ENCODE data around the gene EHBP1L1.

DNA sequence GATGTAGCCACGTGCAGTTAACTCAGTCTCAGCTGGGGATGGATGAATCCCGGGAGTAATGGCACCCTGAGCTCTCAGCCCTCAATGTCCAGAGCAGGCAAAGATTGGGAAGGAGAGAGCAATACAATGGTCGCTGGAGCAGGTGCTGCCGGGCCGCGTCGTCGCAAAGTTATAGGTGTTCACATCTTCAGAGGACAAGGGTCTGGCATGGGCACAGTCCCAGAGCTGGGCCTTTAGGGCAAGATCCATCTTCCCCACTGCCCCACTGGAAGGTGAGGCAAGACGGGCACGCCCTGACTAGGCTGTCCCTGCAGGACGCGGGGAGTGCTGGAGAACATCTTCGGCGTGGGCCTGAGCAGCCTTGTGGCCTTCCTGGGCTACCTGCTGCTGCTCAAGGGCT, 47.3 kb downstream of the EHBP1L1 start:
- TF ChIP-seq, protein P1, sequence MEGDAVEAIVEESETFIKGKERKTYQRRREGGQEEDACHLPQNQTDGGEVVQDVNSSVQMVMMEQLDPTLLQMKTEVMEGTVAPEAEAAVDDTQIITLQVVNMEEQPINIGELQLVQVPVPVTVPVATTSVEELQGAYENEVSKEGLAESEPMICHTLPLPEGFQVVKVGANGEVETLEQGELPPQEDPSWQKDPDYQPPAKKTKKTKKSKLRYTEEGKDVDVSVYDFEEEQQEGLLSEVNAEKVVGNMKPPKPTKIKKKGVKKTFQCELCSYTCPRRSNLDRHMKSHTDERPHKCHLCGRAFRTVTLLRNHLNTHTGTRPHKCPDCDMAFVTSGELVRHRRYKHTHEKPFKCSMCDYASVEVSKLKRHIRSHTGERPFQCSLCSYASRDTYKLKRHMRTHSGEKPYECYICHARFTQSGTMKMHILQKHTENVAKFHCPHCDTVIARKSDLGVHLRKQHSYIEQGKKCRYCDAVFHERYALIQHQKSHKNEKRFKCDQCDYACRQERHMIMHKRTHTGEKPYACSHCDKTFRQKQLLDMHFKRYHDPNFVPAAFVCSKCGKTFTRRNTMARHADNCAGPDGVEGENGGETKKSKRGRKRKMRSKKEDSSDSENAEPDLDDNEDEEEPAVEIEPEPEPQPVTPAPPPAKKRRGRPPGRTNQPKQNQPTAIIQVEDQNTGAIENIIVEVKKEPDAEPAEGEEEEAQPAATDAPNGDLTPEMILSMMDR (IDR thresholded peaks at IDR 0.05; ENCODE audit: poor library complexity, severe bottlenecking), result no peak
- TF ChIP-seq POLR2AphosphoS5 (IDR thresholded peaks at IDR 0.05), result no peak
- TF ChIP-seq EZH2 (IDR thresholded peaks at IDR 0.05; ENCODE audit: borderline replicate concordance, insufficient read depth, low read length, poor library complexity, severe bottlenecking), result no peak
- no peak for TF ChIP-seq EP300 (conservative IDR thresholded peaks at IDR 0.05; ENCODE audit: poor library complexity, severe bottlenecking)
- no peak for TF ChIP-seq RAD21 (conservative IDR thresholded peaks at IDR 0.05)

Data from neural cell (in vitro differentiated cells).